Neural crest cell (in vitro differentiated cells): ENCODE measurements around the gene CDK5RAP2. TPM values are rescaled to one million over a fixed set of nuclear protein-coding genes. Genes with fewer than 3 reads are reported as not detected.

Experiments used
- DNase-seq: peaks from one replicate; pipeline ENCODE4 v3.0.0; 2021; ENCODE audit warnings: low read depth, mixed read lengths, low spot score
- H3K27ac Mint-ChIP-seq: one replicate; pipeline ENCODE4 v1.8.0; 2021; ENCODE audit warnings: mild to moderate bottlenecking, mixed read lengths; ENCODE audit not compliant: unreplicated experiment
- H3K27me3 Mint-ChIP-seq: 2 replicates; pipeline ENCODE4 v1.8.0; 2021; ENCODE audit warnings: low read depth, mild to moderate bottlenecking, mixed read lengths
- H3K36me3 Mint-ChIP-seq: 2 replicates; pipeline ENCODE4 v1.8.0; 2021; ENCODE audit warnings: low read depth, mild to moderate bottlenecking, mixed read lengths
- H3K4me1 Mint-ChIP-seq: 2 replicates; pipeline ENCODE4 v1.8.0; 2021; ENCODE audit warnings: mixed read lengths
- H3K4me3 Mint-ChIP-seq: one replicate; pipeline ENCODE4 v1.8.0; 2021; ENCODE audit warnings: mild to moderate bottlenecking, mixed read lengths
- H3K9me3 Mint-ChIP-seq: 2 replicates; pipeline ENCODE4 v1.8.0; 2021; ENCODE audit warnings: mixed read lengths
- total RNA-seq: library from RNA; stranded (reverse); gene quantifications from 2 replicates; pipeline ENCODE4 v1.2.1, GENCODE V29; 2021
- TF ChIP-seq, protein P1 (sequence below): fragments of 200-600 bp; sonication (generic); conservative IDR thresholded peaks from 2 replicates; pipeline ENCODE4 v1.5.0; 2021; ENCODE audit warnings: antibody characterized with exemption, mild to moderate bottlenecking

CDK5RAP2 gene
- total RNA-seq, 1 donor from 2014 or later = 116 TPM

DNA sequence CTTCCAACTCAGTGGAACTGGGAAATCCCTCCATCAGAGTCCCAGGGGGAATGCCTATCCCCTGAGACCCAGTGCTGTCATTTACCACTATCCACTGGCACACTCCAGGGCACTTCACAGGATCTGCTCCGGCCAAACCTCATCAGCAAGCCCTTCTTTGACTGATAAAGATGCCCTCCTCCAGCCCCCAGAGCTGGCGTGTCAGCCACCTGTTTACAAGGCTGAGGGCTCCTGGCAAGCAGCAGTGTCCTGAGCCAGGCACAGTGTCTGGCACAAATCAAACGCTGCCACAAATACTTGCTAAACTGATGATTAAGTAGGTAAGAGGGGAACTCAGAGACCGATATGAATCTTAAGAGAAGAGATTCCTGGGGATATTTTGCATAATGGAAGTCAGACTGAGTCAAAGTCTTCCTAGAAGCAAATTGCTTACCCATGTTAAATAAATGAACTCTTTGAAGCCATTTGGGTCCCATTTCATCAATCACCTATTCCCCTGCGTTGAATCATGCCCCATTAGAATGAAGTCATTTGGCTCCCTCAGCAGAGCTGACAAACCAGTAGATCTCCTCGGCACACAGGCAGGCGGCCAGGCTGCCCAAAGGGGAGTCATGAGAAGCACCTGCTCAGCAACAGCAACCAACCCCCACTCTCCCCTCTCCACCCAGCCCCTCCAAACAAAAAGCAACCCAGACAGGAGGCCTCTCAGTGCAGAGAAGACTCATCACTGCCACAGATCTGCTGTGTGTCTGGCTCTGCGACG lies 97.4 kb downstream of the CDK5RAP2 start:
- Mint-ChIP-seq H3K4me3 (no peak overlapping the region), H3K9me3 (no peaks in the 10 kb centered on the region), H3K27me3 (no peaks in the 10 kb centered on the region), H3K36me3 (peaks cover 20% of the 10 kb centered on the region), H3K27ac (peak overlapping the region; percentile 27), H3K4me1 (peaks cover 11% of the 10 kb centered on the region)
- no peak for DNase-seq
- TF ChIP-seq, protein P1, sequence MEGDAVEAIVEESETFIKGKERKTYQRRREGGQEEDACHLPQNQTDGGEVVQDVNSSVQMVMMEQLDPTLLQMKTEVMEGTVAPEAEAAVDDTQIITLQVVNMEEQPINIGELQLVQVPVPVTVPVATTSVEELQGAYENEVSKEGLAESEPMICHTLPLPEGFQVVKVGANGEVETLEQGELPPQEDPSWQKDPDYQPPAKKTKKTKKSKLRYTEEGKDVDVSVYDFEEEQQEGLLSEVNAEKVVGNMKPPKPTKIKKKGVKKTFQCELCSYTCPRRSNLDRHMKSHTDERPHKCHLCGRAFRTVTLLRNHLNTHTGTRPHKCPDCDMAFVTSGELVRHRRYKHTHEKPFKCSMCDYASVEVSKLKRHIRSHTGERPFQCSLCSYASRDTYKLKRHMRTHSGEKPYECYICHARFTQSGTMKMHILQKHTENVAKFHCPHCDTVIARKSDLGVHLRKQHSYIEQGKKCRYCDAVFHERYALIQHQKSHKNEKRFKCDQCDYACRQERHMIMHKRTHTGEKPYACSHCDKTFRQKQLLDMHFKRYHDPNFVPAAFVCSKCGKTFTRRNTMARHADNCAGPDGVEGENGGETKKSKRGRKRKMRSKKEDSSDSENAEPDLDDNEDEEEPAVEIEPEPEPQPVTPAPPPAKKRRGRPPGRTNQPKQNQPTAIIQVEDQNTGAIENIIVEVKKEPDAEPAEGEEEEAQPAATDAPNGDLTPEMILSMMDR = no peak

DNA sequence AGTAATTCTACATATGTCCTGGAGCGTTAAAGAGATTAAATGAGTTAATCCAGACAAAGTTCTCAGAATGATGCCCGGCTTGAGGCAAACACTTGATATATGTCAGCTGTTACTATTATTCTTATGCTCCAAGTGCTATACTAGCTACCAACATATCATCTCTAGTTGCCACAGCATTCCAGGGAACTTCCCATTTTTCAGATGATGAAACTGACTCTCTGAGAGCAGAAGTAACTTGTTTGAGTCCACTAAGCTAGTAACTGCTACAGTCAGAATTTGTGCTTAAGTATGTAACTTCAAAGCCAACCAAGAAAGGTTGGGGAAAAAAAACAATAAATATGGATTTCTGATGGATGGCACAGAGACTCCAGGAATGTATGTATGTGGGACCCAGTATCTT lies 98.1 kb downstream of the CDK5RAP2 start:
- TF ChIP-seq, protein P1 = no peak
- Mint-ChIP-seq H3K4me1 (peaks cover 11% of the 10 kb centered on the region), H3K36me3 (peaks cover 20% of the 10 kb centered on the region), H3K9me3 (no peaks in the 10 kb centered on the region), H3K4me3 (no peak overlapping the region), H3K27me3 (no peaks in the 10 kb centered on the region), H3K27ac (no peak overlapping the region)
- DNase-seq = no peak

DNA sequence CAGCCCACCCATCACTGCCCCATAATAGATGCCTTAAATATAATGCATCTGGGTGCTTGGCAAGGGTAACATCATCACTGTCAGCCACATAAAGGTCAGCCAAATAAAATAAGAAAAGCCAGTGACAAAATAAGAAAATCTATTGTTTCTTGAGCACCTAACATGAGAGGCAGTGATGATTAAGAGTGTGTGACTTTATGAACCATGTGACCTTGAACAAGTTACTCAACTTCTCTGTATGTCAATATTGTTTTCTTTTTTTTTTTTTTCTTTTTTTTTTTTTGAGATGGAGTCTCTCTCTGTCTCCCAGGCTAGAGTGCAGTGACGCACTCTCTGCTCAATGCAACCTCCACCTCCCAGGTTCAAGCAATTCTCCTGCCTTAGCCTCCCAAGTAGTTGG lies 98.7 kb downstream of the CDK5RAP2 start:
- H3K36me3 Mint-ChIP-seq = peaks cover 14% of the 10 kb centered on the region
- H3K4me3 Mint-ChIP-seq = no peak overlapping the region
- TF ChIP-seq, protein P1 = no peak
- DNase-seq = no peak
- H3K4me1 Mint-ChIP-seq = peaks cover 11% of the 10 kb centered on the region
- no peak overlapping the region for H3K27ac Mint-ChIP-seq
- H3K27me3 Mint-ChIP-seq = no peaks in the 10 kb centered on the region
- no peaks in the 10 kb centered on the region for H3K9me3 Mint-ChIP-seq

DNA sequence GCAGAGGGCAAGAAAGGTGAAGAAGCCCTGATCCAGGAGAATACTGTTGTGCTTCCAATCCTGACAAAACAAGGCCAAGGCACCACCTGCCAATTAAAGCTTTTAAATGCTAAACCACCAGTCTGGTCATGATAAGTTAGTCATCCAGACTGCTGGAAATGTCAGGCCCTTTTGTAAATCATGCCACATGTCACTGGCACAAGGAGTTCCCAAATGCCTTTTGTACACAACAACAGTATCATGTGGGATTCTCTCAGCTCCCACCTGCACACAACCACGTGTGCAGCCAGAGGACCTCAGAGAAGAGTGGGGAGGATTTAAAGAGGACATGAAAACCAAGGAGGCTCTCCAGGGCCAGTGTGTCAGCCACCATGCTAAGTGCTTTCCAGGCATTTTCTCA lies 99.3 kb downstream of the CDK5RAP2 start:
- TF ChIP-seq, protein P1 = no peak
- Mint-ChIP-seq H3K27me3 (no peaks in the 10 kb centered on the region), H3K4me3 (no peak overlapping the region), H3K4me1 (peaks cover 11% of the 10 kb centered on the region), H3K36me3 (peaks cover 14% of the 10 kb centered on the region), H3K9me3 (no peaks in the 10 kb centered on the region), H3K27ac (no peak overlapping the region)
- no peak for DNase-seq

DNA sequence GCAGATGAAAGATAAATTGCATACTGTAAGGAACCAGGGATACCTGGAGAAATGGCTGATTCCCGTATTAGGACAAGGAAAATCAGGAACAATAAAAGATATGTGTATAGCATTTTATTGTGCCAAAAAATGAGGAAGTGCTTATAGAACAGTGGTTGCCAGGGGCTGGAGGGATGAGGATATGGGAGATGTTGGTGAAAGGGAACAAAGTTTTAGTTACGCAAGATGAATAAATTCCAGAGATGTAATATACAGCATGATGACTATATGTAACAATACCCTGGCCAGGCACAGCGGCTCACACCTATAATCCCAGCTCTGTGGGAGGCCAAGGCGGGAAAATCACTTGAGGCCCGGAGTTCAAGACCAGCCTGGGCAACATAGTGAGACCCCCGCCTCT lies 101.8 kb downstream of the CDK5RAP2 start:
- H3K27ac Mint-ChIP-seq = no peak overlapping the region
- no peak for DNase-seq
- H3K36me3 Mint-ChIP-seq = peaks cover 15% of the 10 kb centered on the region
- no peaks in the 10 kb centered on the region for H3K9me3 Mint-ChIP-seq
- peaks cover 11% of the 10 kb centered on the region for H3K4me1 Mint-ChIP-seq
- TF ChIP-seq, protein P1 = no peak
- no peak overlapping the region for H3K4me3 Mint-ChIP-seq
- no peaks in the 10 kb centered on the region for H3K27me3 Mint-ChIP-seq
